ENCODE data around the gene CLN6.
A peak's percentile ranks its signal among the peaks of the same experiment; 100 is the strongest.

CLN6 gene
- total RNA-seq, result 9.2 to 36.0 (median 11.2) reads per million in 3 experiments

- peak; percentile 77 for DNase-seq
These were observed at the start of gene CLN6 for GRCh38 chr15:68229386-68230156. Gene CLN6 (minus strand): TSS chr15:68229728. CDS start chr15:68229584, 144 bp downstream.

- DNase-seq, result no peak
These were observed 49.3 kb upstream of the CLN6 start for GRCh38 chr15:68278595-68279405.

GRCh38 chr15:68278345-68278594, 48.7 kb upstream of the CLN6 start:
- no peak for DNase-seq

GRCh38 chr15:68277603-68278344, 48.2 kb upstream of the CLN6 start, which contains the start of gene FEM1B:
Gene FEM1B (plus strand): TSS chr15:68277745. CDS start chr15:68278418, 673 bp downstream.
- DNase-seq, result peak; percentile 90

GRCh38 chr15:68277131-68277602, 47.6 kb upstream of the CLN6 start:
- no peak for DNase-seq

- no peak for DNase-seq
These were observed 47.1 kb upstream of the CLN6 start for GRCh38 chr15:68276668-68277067.

GRCh38 chr15:68275165-68275746, 45.7 kb upstream of the CLN6 start:
- no peak for DNase-seq

GRCh38 chr15:68274201-68274848, 44.8 kb upstream of the CLN6 start:
- DNase-seq, result no peak

GRCh38 chr15:68272721-68273271, 43.3 kb upstream of the CLN6 start:
- DNase-seq, result no peak

- no peak for DNase-seq
These were observed 42.4 kb upstream of the CLN6 start for GRCh38 chr15:68271854-68272471.

GRCh38 chr15:68268405-68268804, 38.9 kb upstream of the CLN6 start:
- no peak for DNase-seq

GRCh38 chr15:68265674-68266073, 36.1 kb upstream of the CLN6 start:
- DNase-seq, result no peak

GRCh38 chr15:68265081-68265480, 35.6 kb upstream of the CLN6 start:
- DNase-seq, result no peak

- no peak for DNase-seq
These were observed 34.8 kb upstream of the CLN6 start for GRCh38 chr15:68264282-68264681.

GRCh38 chr15:68262514-68263356, 33.2 kb upstream of the CLN6 start:
- DNase-seq, result no peak

GRCh38 chr15:68261980-68262379, 32.5 kb upstream of the CLN6 start:
- DNase-seq, result no peak

GRCh38 chr15:68261241-68261640, 31.7 kb upstream of the CLN6 start:
- DNase-seq, result no peak

GRCh38 chr15:68259883-68260282, 30.4 kb upstream of the CLN6 start:
- DNase-seq, result no peak

- DNase-seq, result no peak
These were observed 29.2 kb upstream of the CLN6 start for GRCh38 chr15:68258692-68259091.

GRCh38 chr15:68256675-68257450, 27.3 kb upstream of the CLN6 start:
- peak; percentile 47 for DNase-seq

All from central memory CD4-positive, alpha-beta T cell (primary cell).